GM19035 (cell line): ENCODE data around the gene VPS8.

Source experiments
- ATAC-seq: cut with Tn5 transposase; IDR thresholded peaks from one replicate; pipeline ENCODE4 v1.9.1; 2021; ENCODE audit not compliant: unreplicated experiment

VPS8 gene

DNA sequence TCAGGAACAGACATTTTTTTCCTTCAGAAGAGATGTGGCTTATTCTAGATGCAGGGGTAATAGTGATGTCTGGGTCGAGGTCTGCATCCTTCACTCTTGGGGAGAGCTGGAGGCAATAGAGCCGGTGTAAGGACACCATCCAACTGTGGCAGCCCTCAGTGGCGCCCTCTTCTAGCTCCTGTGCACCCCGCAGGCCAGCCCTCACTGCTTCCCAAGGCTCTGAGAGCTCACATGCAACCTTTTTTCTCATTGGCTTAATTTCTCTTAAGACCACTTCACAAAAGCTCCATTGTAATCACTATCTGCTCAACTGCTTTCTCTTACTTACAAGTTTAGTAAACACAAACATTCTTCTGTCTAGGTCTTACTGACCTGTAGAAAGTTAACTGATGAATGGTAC, 3.9 kb upstream of the VPS8 start:
- no peak for ATAC-seq

GRCh38 chr3:184810146-184810545, 1.8 kb upstream of the VPS8 start:
- no peak for ATAC-seq

DNA sequence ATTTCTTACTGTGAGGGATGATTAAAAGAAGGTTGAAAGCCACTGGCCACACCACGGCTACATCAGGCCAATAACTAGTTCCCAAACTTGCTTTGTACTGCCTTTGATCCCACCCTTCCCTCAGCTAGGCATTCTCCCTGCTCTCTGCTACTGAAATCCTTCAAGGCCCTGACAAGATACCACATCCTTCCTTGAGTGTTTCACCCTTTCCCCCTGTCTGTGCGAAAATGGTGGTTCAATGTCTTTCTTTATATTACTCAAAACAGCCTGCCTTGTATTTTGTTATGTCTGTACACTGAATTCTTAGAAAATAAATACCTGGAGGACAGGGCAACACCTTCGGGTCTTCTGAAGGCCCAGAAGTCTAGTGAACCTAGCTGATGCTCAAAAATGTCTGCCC, 932 bp upstream of the VPS8 start:
- ATAC-seq = no peak

DNA sequence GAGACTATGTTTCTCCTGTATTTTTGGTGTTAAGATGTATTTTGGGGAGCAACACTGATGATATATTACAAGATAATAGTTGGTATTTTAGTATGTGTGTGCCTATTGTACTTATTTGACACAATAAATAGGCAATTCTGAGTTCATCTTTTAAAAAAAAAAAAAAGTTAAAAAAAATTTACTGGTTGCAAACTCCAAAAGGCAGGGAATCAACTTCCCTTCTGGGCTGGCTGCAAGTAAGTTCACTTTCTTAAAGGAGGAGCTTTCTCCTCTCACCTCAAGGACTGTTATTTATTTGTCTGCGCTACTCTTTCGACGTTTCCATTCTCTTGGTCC, 335 bp upstream of the VPS8 start:
- ATAC-seq = no peak

- peak; percentile 31 for ATAC-seq
These were observed 686 bp downstream of the VPS8 start for GRCh38 chr3:184812662-184813042.

- ATAC-seq = no peak
These were observed 1.4 kb downstream of the VPS8 start for GRCh38 chr3:184813357-184813756.

DNA sequence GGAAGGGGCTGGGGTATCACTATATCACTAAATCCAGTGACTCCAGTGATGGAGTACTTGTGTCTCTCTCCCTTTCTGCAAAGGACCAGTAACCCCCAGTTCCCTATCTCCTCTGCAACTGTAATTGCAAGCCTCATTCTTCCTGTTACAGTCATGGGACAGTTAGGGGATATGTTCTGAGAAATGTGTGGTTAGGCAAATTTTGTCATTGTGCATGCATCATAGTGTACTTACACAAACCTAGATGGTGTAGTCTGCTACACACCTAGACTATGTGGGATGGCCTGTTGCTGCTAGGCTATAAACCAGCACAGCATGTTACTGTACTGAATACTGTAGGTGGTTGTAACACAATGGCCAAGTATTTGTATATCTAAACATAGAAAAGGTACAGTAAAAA, 2.2 kb downstream of the VPS8 start:
- no peak for ATAC-seq

GRCh38 chr3:184815046-184815930, 3.3 kb downstream of the VPS8 start:
- no peak for ATAC-seq

GRCh38 chr3:184816614-184817013, 4.6 kb downstream of the VPS8 start:
- ATAC-seq = no peak

- no peak for ATAC-seq
These were observed 8.6 kb downstream of the VPS8 start for GRCh38 chr3:184820525-184820924.

DNA sequence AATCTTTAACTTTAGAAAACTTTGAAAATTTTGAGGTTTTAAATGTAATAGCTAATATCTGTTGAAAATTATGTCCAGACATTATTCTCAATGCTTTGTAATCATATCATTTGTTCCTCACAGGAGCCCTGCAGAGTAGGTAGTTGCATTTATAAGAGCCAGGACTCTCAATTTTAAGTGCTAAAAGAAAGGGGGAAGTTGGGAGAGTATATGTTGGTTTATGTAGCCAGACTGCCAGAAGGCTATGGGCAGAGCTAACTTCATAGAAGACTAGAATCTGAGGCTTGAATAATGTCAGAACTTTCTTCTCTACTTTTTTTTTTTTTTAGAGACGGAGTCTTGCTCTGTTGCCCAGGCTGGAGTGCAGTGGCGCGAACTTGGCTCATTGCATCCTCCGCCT, 9.1 kb downstream of the VPS8 start:
- ATAC-seq = no peak

DNA sequence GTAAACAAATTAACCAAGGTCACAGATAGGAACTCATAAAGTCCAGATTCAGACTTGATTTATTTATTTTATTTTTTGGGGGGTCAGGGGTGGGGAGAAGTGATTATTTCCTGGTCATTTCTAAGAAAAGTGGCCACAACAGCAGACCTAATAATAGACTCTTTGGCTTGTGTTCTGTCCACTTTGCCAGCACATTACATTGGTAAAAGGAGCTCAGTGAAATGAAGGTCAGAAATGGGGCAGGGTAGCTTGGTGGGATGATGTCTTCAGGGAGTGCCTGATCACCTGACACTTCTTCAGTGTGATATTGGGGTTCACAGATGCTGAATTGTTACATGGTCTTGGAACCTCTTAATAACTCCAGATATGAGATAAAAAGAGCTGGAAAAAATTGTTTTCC, 10.1 kb downstream of the VPS8 start:
- no peak for ATAC-seq

GRCh38 chr3:184822654-184823053, 10.7 kb downstream of the VPS8 start:
- ATAC-seq = no peak

GRCh38 chr3:184823990-184824389, 12.0 kb downstream of the VPS8 start:
- ATAC-seq = no peak

DNA sequence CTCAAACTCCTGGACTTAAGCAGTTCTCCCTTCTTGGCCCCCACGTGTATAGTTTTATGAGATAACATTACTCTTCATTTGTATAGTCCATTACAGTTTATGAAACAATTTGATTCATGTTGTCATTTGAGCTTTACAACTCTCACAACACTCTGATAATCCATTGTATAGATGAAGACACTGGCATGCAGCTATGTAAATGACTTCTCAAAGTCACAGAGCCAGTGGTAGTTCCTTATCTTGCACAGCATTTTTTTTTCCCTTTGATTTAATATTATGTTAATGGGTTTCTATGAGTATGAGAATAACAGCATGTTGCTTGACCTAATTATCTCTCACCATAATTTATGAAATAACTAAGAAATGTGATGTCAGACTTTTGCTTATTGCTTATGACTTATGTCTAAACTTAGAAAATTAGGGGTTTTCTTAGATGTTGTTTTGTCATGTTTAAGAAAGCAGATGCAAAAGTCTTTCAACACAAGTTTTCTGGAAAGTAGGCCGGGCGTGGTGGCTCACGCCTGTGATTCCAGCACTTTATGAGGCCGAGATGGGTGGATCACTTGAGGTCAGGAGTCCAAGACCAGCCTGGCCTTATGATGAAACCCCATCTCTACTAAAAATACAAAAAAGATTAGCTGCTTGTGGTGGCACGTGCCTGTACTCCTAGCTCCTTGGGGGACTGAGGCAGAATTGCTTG, 13.3 kb downstream of the VPS8 start:
- no peak for ATAC-seq

- no peak for ATAC-seq
These were observed 15.6 kb downstream of the VPS8 start for GRCh38 chr3:184827572-184827971.

- ATAC-seq = no peak
These were observed 20.1 kb downstream of the VPS8 start for GRCh38 chr3:184832044-184832443.

GRCh38 chr3:184832903-184833302, 20.9 kb downstream of the VPS8 start:
- ATAC-seq = no peak

DNA sequence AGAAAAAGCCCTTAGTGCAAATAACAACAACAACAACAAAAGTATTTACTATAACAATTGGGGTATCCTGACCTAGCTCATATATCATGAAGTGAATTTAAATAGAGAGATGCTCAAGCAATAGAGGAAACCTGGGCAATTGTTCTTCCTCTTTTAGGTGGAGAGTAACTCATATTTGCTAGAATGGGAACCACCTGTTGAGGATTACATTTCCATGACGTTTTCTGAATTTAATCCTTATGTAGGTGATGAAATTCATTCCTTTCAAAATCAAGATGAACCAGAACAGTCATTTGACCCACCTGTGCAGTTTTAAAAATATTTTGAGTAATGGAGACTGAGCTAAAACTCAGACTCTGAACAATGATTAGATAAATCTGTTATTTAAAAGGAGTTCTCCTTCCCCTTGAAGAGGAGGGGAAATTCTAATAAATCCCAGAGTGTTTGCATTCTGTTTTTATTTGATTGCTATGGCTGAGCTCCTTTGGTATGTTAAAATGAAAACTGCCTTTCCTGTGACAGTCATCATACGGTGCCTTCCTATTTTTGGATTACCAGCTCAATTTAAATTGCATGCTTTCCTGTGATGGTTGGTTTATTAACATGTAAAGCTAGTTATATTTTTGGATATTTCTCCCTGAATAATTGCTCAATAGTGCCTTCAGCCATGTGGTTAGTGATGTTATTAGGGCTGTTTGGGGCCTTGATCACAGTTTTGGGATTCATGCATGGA, 24.3 kb downstream of the VPS8 start:
- ATAC-seq = no peak

DNA sequence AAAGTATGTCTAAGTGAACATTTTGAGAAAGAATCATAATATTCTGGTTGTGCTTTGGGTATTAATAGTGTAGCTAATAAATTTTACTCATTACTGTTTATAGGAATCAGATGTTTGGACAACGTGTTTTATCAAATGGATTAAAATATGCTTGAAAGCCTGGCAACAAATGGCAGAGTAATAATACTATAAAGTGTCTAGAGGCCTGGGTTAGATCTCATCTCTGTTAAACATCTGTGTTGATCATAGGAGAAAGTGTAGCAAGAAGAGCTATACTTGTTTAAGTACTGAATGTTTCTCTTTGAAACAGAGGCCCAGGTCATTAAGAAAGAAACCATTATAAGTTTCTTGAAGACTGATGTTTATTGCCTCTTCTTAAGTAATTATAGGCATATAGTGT, 30.5 kb downstream of the VPS8 start:
- no peak for ATAC-seq

DNA sequence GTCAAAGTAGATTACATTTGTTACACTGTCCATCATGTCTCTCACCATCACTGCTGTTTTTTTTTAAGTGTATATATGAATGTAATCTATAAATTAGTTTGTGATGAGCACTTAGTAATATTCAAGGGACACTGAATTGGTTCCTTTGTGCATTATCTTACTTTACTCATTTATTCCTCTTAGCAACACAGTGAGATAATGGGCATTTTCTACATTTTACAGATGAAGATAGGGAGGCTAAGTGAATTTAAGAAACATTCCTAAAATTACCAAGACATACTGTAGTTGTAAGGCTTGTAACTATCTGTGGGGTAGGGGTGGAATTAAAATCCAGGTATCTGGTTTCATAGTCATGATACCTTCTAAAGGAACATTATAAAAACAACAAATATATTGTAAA, 33.9 kb downstream of the VPS8 start:
- ATAC-seq = no peak

GRCh38 chr3:184846496-184846895, 34.5 kb downstream of the VPS8 start:
- no peak for ATAC-seq
